ENCODE data around the gene PSMB3.
A peak's percentile ranks its signal among the peaks of the same experiment; 100 is the strongest.
"Not testable (repeated sequence)": the region's sequence is repeated elsewhere in the genome, so short reads cannot be mapped to it uniquely, and the experiment has no call there.

PSMB3 gene

GRCh38 chr17:38716368-38717005, 36.1 kb upstream of the PSMB3 start:
- DNase-seq (ENCODE audit: low read depth, low spot score), result no peak

GRCh38 chr17:38717139-38717745, 35.3 kb upstream of the PSMB3 start:
- DNase-seq (ENCODE audit: low read depth, low spot score), result no peak

GRCh38 chr17:38719289-38719942, 33.1 kb upstream of the PSMB3 start:
- no peak for DNase-seq (ENCODE audit: low read depth, low spot score)

- no peak for DNase-seq (ENCODE audit: low read depth, low spot score)
Measured at GRCh38 chr17:38719943-38720641, 32.4 kb upstream of the PSMB3 start.

GRCh38 chr17:38720941-38721340, 31.6 kb upstream of the PSMB3 start:
- no peak for DNase-seq (ENCODE audit: low read depth, low spot score)

- no peak for DNase-seq (ENCODE audit: low read depth, low spot score)
Measured at GRCh38 chr17:38721802-38722201, 30.7 kb upstream of the PSMB3 start.

- DNase-seq (ENCODE audit: low read depth, low spot score), result no peak
Measured at GRCh38 chr17:38724337-38724988, 28.1 kb upstream of the PSMB3 start.

- DNase-seq (ENCODE audit: low read depth, low spot score), result no peak
Measured at GRCh38 chr17:38725066-38725465, 27.5 kb upstream of the PSMB3 start.

- not testable (repeated sequence) for DNase-seq (ENCODE audit: low read depth, low spot score)
Measured at GRCh38 chr17:38726145-38726544, 26.4 kb upstream of the PSMB3 start.

GRCh38 chr17:38727736-38728135, 24.8 kb upstream of the PSMB3 start:
- DNase-seq (ENCODE audit: low read depth, low spot score), result peak; percentile 51

- DNase-seq (ENCODE audit: low read depth, low spot score), result no peak
Measured at GRCh38 chr17:38728290-38728831, 24.2 kb upstream of the PSMB3 start.

GRCh38 chr17:38729368-38729885, 23.1 kb upstream of the PSMB3 start:
- DNase-seq (ENCODE audit: low read depth, low spot score), result no peak

- DNase-seq (ENCODE audit: low read depth, low spot score), result peak; percentile 66
Measured at GRCh38 chr17:38729886-38730525, 22.5 kb upstream of the PSMB3 start, which contains the start of gene CISD3. Gene CISD3, plus strand, starts transcription at chr17:38730341. Its CDS starts 18 bp downstream, at chr17:38730359.

GRCh38 chr17:38730526-38731379, 21.8 kb upstream of the PSMB3 start:
- DNase-seq (ENCODE audit: low read depth, low spot score), result no peak

GRCh38 chr17:38731526-38732294, 20.8 kb upstream of the PSMB3 start:
- DNase-seq (ENCODE audit: low read depth, low spot score), result no peak

- no peak for DNase-seq (ENCODE audit: low read depth, low spot score)
Measured at GRCh38 chr17:38732376-38733281, 19.9 kb upstream of the PSMB3 start.

- DNase-seq (ENCODE audit: low read depth, low spot score), result no peak
Measured at GRCh38 chr17:38733282-38733981, 19.1 kb upstream of the PSMB3 start.
